ENCODE measurements around the gene GCGR. TPM values are rescaled to one million over a fixed set of nuclear protein-coding genes. Genes with fewer than 3 reads are reported as not detected.

Gene GCGR
- polyA plus RNA-seq, 1 of the 3 experiments (the other 2 are of a cell fraction): not detected

DNA sequence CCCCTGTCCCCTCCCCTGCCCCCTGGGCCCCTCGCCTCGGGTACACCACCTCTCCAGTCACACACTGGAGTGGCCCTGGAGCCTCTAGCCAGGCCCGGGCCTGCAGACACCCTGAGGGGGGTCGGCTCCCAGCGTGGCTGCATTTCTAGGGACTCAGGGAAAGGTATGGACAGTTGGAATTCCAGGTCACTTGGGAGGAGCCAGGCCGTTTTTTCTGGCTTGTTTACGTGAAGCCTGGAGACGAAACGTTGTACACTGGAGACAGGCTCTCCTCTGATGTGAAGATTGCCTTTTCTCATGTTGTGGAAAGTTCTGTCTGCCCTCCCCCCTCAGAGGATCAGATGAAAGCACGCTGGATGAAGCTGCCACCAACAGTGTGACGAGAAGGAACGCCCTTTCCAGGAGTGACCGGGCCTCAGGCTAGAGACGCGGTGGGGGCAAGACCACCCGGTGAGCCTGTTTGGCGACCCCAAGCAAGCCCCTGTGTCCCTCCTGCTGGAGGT is 34.9 kb downstream of the GCGR start:
- H3K4me3 ChIP-seq (ENCODE audit: low read depth in 2 of 2, low read length in 1 of 2): no peak overlapping the region
- H3K9me3 ChIP-seq: no peaks in the 10 kb centered on the region
- H3K79me2 ChIP-seq (ENCODE audit: insufficient read depth): peaks cover 5% of the 10 kb centered on the region; the same call in 1 of the 2 replicates
- no peaks in the 10 kb centered on the region for H3K9me2 ChIP-seq
- no peak overlapping the region for H3K9ac ChIP-seq
- peaks cover 0 to 12% of the 10 kb centered on the region in 2 experiments for H3K36me3 ChIP-seq (replicated peaks in 1 of 2; ENCODE audit: control insufficient read depth in 1 of 2, insufficient read depth in 2 of 2, low read length in 1 of 2)
- TF ChIP-seq, protein P1, sequence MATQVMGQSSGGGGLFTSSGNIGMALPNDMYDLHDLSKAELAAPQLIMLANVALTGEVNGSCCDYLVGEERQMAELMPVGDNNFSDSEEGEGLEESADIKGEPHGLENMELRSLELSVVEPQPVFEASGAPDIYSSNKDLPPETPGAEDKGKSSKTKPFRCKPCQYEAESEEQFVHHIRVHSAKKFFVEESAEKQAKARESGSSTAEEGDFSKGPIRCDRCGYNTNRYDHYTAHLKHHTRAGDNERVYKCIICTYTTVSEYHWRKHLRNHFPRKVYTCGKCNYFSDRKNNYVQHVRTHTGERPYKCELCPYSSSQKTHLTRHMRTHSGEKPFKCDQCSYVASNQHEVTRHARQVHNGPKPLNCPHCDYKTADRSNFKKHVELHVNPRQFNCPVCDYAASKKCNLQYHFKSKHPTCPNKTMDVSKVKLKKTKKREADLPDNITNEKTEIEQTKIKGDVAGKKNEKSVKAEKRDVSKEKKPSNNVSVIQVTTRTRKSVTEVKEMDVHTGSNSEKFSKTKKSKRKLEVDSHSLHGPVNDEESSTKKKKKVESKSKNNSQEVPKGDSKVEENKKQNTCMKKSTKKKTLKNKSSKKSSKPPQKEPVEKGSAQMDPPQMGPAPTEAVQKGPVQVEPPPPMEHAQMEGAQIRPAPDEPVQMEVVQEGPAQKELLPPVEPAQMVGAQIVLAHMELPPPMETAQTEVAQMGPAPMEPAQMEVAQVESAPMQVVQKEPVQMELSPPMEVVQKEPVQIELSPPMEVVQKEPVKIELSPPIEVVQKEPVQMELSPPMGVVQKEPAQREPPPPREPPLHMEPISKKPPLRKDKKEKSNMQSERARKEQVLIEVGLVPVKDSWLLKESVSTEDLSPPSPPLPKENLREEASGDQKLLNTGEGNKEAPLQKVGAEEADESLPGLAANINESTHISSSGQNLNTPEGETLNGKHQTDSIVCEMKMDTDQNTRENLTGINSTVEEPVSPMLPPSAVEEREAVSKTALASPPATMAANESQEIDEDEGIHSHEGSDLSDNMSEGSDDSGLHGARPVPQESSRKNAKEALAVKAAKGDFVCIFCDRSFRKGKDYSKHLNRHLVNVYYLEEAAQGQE (IDR thresholded peaks at IDR 0.05; ENCODE audit: low read depth, low read length): no peak
- TF ChIP-seq, protein P2, sequence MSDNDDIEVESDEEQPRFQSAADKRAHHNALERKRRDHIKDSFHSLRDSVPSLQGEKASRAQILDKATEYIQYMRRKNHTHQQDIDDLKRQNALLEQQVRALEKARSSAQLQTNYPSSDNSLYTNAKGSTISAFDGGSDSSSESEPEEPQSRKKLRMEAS (IDR thresholded peaks at IDR 0.05; ENCODE audit: low read depth): no peak
- no peak for TF ChIP-seq RXRA (IDR thresholded peaks at IDR 0.05; ENCODE audit: borderline replicate concordance, low read depth)
- H3F3A ChIP-seq (replicated peaks; ENCODE audit: insufficient read depth): peaks cover 18% of the 10 kb centered on the region
- H3K27ac ChIP-seq (ENCODE audit: low read depth in 2 of 2, low read length in 1 of 2): no peak overlapping the region
- no peak overlapping the region for H3K4me2 ChIP-seq
- no peaks in the 10 kb centered on the region for H3K27me3 ChIP-seq (ENCODE audit: insufficient read depth)
- H4K20me1 ChIP-seq (ENCODE audit: insufficient read depth): no peaks in the 10 kb centered on the region; the same call in 1 of the 2 replicates
- ChIA-PET CTCF (interaction anchor here (1.2 to 3.4 kb wide), 5 partner anchors 9 to 103 kb away, joined by 3 to 8 read pairs (median 4); no protein-coding TSS in a partner anchor), POLR2A (no interaction called here)
- no peak for DNase-seq
- 61% methylated on average over 17 of the region's 17 CpGs for WGBS (ENCODE audit: low lambda C conversion rate)
- peaks cover 0 to 9% of the 10 kb centered on the region in 2 experiments; a peak in 1 of 4 replicates for H3K4me1 ChIP-seq (ENCODE audit: control insufficient read depth in 1 of 2, insufficient read depth in 2 of 2, low read depth in 1 of 2, low read length in 1 of 2)
- H2AFZ ChIP-seq (ENCODE audit: low read depth): no peak overlapping the region

DNA sequence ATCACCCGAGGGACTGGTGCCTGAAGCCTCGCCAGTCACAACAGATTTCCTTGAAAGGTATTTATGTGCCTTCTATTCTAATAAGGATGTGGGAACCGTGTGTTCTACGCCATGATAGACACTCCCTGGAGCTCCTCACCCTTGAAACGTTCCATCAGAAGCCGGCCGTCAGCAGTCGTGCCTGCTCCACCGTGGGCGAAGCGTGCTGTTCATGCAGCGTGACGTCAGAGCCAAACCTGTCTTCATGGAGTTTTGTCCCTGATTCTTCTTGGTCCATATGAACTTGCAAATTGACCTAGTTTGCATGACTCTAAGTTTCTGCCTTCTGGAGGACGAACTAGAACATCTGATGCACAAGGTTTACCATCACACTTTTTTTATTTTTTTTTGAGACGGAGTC is 35.4 kb downstream of the GCGR start:
- Histone ChIP-seq H3K27ac (ENCODE audit: low read depth in 2 of 2, low read length in 1 of 2) (no peak overlapping the region), H3K9ac (no peak overlapping the region), H3K9me2 (no peaks in the 10 kb centered on the region), H3K27me3 (ENCODE audit: insufficient read depth) (no peaks in the 10 kb centered on the region), H3F3A (replicated peaks; ENCODE audit: insufficient read depth) (peaks cover 18% of the 10 kb centered on the region), H3K4me3 (ENCODE audit: low read depth in 2 of 2, low read length in 1 of 2) (no peak overlapping the region), H3K4me2 (no peak overlapping the region), H3K36me3 (replicated peaks in 1 of 2; ENCODE audit: control insufficient read depth in 1 of 2, insufficient read depth in 2 of 2, low read length in 1 of 2) (peaks cover 2 to 17% of the 10 kb centered on the region in 2 experiments), H4K20me1 (ENCODE audit: insufficient read depth) (no peaks in the 10 kb centered on the region; the same call in 1 of the 2 replicates), H3K79me2 (ENCODE audit: insufficient read depth) (peaks cover under 1% of the 10 kb centered on the region; the same call in 1 of the 2 replicates), H3K9me3 (no peaks in the 10 kb centered on the region), H3K4me1 (ENCODE audit: control insufficient read depth in 1 of 2, insufficient read depth in 2 of 2, low read depth in 1 of 2, low read length in 1 of 2) (peaks cover 0 to 4% of the 10 kb centered on the region in 2 experiments; a peak in 1 of 4 replicates), H2AFZ (ENCODE audit: low read depth) (no peak overlapping the region)
- no peak for DNase-seq
- WGBS (ENCODE audit: low lambda C conversion rate): 85% methylated on average over 15 of the region's 15 CpGs
- CTCF ChIA-PET: interaction anchor here (1.2 to 3.4 kb wide), 5 partner anchors 8 to 104 kb away, joined by 3 to 8 read pairs (median 4); no protein-coding TSS in a partner anchor
- POLR2A ChIA-PET: no interaction called here
- TF ChIP-seq GABPA (IDR thresholded peaks at IDR 0.05; ENCODE audit: low read depth) (no peak), NFIC (IDR thresholded peaks at IDR 0.05; ENCODE audit: borderline replicate concordance) (no peak), SIN3A (IDR thresholded peaks at IDR 0.05; ENCODE audit: borderline replicate concordance, low read depth, low read length) (no peak), FOXM1 (IDR thresholded peaks at IDR 0.05; ENCODE audit: low read depth) (no peak), TAF1 (IDR thresholded peaks at IDR 0.05; ENCODE audit: borderline replicate concordance, low read depth, low read length) (no peak), NRF1 (IDR thresholded peaks at IDR 0.05; ENCODE audit: low read depth, low read length) (no peak), TEAD4 (IDR thresholded peaks at IDR 0.05; ENCODE audit: borderline replicate concordance, insufficient read depth) (no peak), CHD2 (IDR thresholded peaks at IDR 0.05; ENCODE audit: low read length, partially characterized antibody) (no peak), ELF1 (IDR thresholded peaks at IDR 0.05) (no peak), SMC3 (IDR thresholded peaks at IDR 0.05; ENCODE audit: low read depth, low read length) (no peak), FOSL2 (IDR thresholded peaks at IDR 0.05; ENCODE audit: borderline replicate concordance, low read depth) (no peak), EP300 (IDR thresholded peaks at IDR 0.05; ENCODE audit: borderline replicate concordance in 1 of 2, low read depth in 1 of 2, low read length in 1 of 2) (no peak), FOXJ3 (CRISPR knock-in tag; IDR thresholded peaks at IDR 0.05) (no peak), TCF12 (IDR thresholded peaks at IDR 0.05) (no peak)
- TF ChIP-seq, protein P3, sequence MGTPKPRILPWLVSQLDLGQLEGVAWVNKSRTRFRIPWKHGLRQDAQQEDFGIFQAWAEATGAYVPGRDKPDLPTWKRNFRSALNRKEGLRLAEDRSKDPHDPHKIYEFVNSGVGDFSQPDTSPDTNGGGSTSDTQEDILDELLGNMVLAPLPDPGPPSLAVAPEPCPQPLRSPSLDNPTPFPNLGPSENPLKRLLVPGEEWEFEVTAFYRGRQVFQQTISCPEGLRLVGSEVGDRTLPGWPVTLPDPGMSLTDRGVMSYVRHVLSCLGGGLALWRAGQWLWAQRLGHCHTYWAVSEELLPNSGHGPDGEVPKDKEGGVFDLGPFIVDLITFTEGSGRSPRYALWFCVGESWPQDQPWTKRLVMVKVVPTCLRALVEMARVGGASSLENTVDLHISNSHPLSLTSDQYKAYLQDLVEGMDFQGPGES (IDR thresholded peaks at IDR 0.05; ENCODE audit: low read depth, low read length): no peak
- TF ChIP-seq, protein P2 (IDR thresholded peaks at IDR 0.05; ENCODE audit: low read depth): no peak
- TF ChIP-seq, protein P1 (IDR thresholded peaks at IDR 0.05; ENCODE audit: low read depth, low read length): no peak

Measured in SK-N-SH (cell line).